H1 (cell line): Measurements from ENCODE around the gene STARD8. TPM values are rescaled to one million over a fixed set of nuclear protein-coding genes. Genes with fewer than 3 reads are reported as not detected.

Source experiments
- CTCF ChIA-PET: fragments of 300-600 bp; sonication (Branson Sonifier 250); formaldehyde crosslinking; loops from one replicate; lab custom pipeline; 2021; ENCODE audit not compliant: partially characterized antibody; lab: Charles Lee
- POLR2A ChIA-PET: fragments of 300-600 bp; sonication (Branson Sonifier 250); formaldehyde crosslinking; loops from one replicate; lab custom pipeline; 2021; ENCODE audit warnings: inconsistent platforms; ENCODE audit not compliant: partially characterized antibody; lab: Charles Lee
- DNase-seq, 2 experiments: peaks; one replicate each; pipeline versions ENCODE4 v3.0.0 to v3.0.0-alpha.2; 2010 to 2022; ENCODE audit warnings: low spot score in 2 of 2, low read depth in 1 of 2, mixed read lengths in 1 of 2
- FAIRE-seq: peaks from 2 replicates; lab custom pipeline; 2011; peaks lifted over from hg19 to GRCh38; lab: Jason Lieb, UNC
- H2AFZ ChIP-seq: 2 replicates; pipeline ENCODE4 v1.8.1; 2012; ENCODE audit warnings: low read length, inconsistent platforms
- H2AK5ac ChIP-seq: 2 replicates; pipeline ENCODE4 v1.6.1; 2013; ENCODE audit warnings: low read depth, low read length
- H2BK120ac ChIP-seq: replicated peaks from 2 replicates; pipeline ENCODE3; 2013; ENCODE audit warnings: low read depth, low read length, inconsistent platforms
- H2BK12ac ChIP-seq: 2 replicates; pipeline ENCODE4 v1.6.1; 2013; ENCODE audit warnings: low read depth, low read length
- H2BK15ac ChIP-seq: 2 replicates; pipeline ENCODE4 v1.6.1; 2013; ENCODE audit warnings: low read length
- H2BK20ac ChIP-seq: 2 replicates; pipeline ENCODE4 v1.6.1; 2013; ENCODE audit warnings: low read length
- H2BK5ac ChIP-seq: 2 replicates; pipeline ENCODE4 v1.6.1; 2013; ENCODE audit warnings: low read depth, low read length
- H3K14ac ChIP-seq: 2 replicates; pipeline ENCODE4 v1.6.1; 2013; ENCODE audit warnings: inconsistent platforms; ENCODE audit not compliant: insufficient read length
- H3K18ac ChIP-seq: 2 replicates; pipeline ENCODE4 v1.6.1; 2013; ENCODE audit warnings: low read length; ENCODE audit errors: extremely low read depth
- H3K23ac ChIP-seq: 2 replicates; pipeline ENCODE4 v1.6.1; 2013; ENCODE audit warnings: inconsistent platforms; ENCODE audit not compliant: insufficient read length
- H3K23me2 ChIP-seq: 2 replicates; pipeline ENCODE4 v1.6.1; 2013; ENCODE audit warnings: low read depth, low read length
- H3K27ac ChIP-seq: 2 replicates; pipeline ENCODE4 v1.6.1; 2011; ENCODE audit warnings: low read depth, low read length, inconsistent platforms
- H3K27me3 ChIP-seq, 4 experiments: replicated peaks in 1 of 4; 1 replicate in 1 of 4; 2 replicates in 3 of 4; pipeline versions ENCODE4 v1.6.1 to v1.8.1; 2011 to 2013; ENCODE audit warnings: low read length in 3 of 4, mild to moderate bottlenecking in 3 of 4, inconsistent platforms in 2 of 4, mixed read lengths in 2 of 4, moderate library complexity in 1 of 4; ENCODE audit not compliant: control insufficient read depth in 3 of 4, insufficient read depth in 3 of 4; ENCODE audit errors: extremely low read depth in 1 of 4
- H3K36me3 ChIP-seq, 4 experiments: 2 replicates each; pipeline versions ENCODE4 v1.6.1 to v1.8.1; 2011 to 2013; ENCODE audit warnings: mild to moderate bottlenecking in 4 of 4, low read length in 3 of 4, moderate library complexity in 2 of 4, control low read depth in 1 of 4, inconsistent platforms in 1 of 4; ENCODE audit not compliant: insufficient read depth in 4 of 4, control insufficient read depth in 2 of 4
- H3K4ac ChIP-seq: replicated peaks from 2 replicates; pipeline ENCODE3; 2013; ENCODE audit warnings: low read length, low read depth, mixed read lengths, inconsistent platforms; ENCODE audit not compliant: insufficient read length
- H3K4me1 ChIP-seq, 4 experiments: replicated peaks in 1 of 4; 1 replicate in 1 of 4; 2 replicates in 3 of 4; pipeline versions ENCODE4 v1.6.1 to v1.8.1; 2011 to 2013; ENCODE audit warnings: low read length in 3 of 4, inconsistent platforms in 2 of 4, mixed read lengths in 1 of 4; ENCODE audit not compliant: insufficient read depth in 4 of 4, control insufficient read depth in 3 of 4
- H3K4me2 ChIP-seq, 2 experiments: 2 replicates each; pipeline versions ENCODE4 v1.6.1 to v1.8.1; 2011 to 2013; ENCODE audit warnings: low read depth in 2 of 2, low read length in 2 of 2, control low read depth in 1 of 2, inconsistent platforms in 1 of 2, mild to moderate bottlenecking in 1 of 2; ENCODE audit not compliant: insufficient read depth in 1 of 2
- H3K4me3 ChIP-seq, 4 experiments: fragments of 200-600, 300-600 bp in 1 of 4; sonication (generic), shearing (Covaris generic), sonication (Bioruptor Twin) in 1 of 4; 2 replicates each; pipeline versions ENCODE4 v1.5.1 to v1.8.1; 2011 to 2016; ENCODE audit warnings: low read length in 4 of 4, low read depth in 3 of 4, control low read depth in 2 of 4, inconsistent platforms in 2 of 4, mild to moderate bottlenecking in 2 of 4, mixed read lengths in 1 of 4, moderate library complexity in 1 of 4; ENCODE audit not compliant: insufficient read depth in 2 of 4; ENCODE audit errors: extremely low read depth in 1 of 4
- H3K56ac ChIP-seq: replicated peaks from 2 replicates; pipeline ENCODE3; 2013; ENCODE audit warnings: low read depth, mild to moderate bottlenecking, mixed read lengths, low read length, inconsistent platforms; ENCODE audit not compliant: insufficient read length
- H3K79me1 ChIP-seq: 2 replicates; pipeline ENCODE4 v1.6.1; 2013; ENCODE audit warnings: low read depth, low read length, control low read depth
- H3K79me2 ChIP-seq, 2 experiments: 2 replicates each; pipeline versions ENCODE4 v1.6.1 to v1.8.1; 2012 to 2013; ENCODE audit warnings: low read length in 2 of 2, mild to moderate bottlenecking in 2 of 2, inconsistent platforms in 1 of 2; ENCODE audit not compliant: insufficient read depth in 2 of 2, control insufficient read depth in 1 of 2
- H3K9ac ChIP-seq, 4 experiments: replicated peaks in 1 of 4; 1 replicate in 1 of 4; 2 replicates in 3 of 4; pipeline versions ENCODE4 v1.6.1 to v1.8.1; 2011 to 2013; ENCODE audit warnings: low read depth in 3 of 4, low read length in 3 of 4, control low read depth in 2 of 4, mild to moderate bottlenecking in 2 of 4, moderate library complexity in 2 of 4, inconsistent platforms in 1 of 4; ENCODE audit errors: extremely low read depth in 1 of 4
- H3K9me3 ChIP-seq, 2 experiments: 2 replicates each; pipeline versions ENCODE4 v1.6.1 to v1.8.1; 2012 to 2013; ENCODE audit warnings: mild to moderate bottlenecking in 2 of 2, moderate library complexity in 2 of 2, control low read depth in 1 of 2, inconsistent platforms in 1 of 2, low read depth in 1 of 2, low read length in 1 of 2, mixed read lengths in 1 of 2; ENCODE audit not compliant: insufficient read depth in 2 of 2
- H4K20me1 ChIP-seq, 2 experiments: replicated peaks in 1 of 2; 2 replicates each; pipeline versions ENCODE3 to v1.8.1; 2011 to 2013; ENCODE audit warnings: inconsistent platforms in 2 of 2, low read length in 2 of 2, mild to moderate bottlenecking in 1 of 2; ENCODE audit not compliant: insufficient read depth in 2 of 2, control insufficient read depth in 1 of 2
- H4K5ac ChIP-seq: 2 replicates; pipeline ENCODE4 v1.6.1; 2013; ENCODE audit warnings: low read length, low read depth, mixed read lengths, inconsistent platforms; ENCODE audit not compliant: insufficient read length
- H4K8ac ChIP-seq: 2 replicates; pipeline ENCODE4 v1.8.0; 2013; ENCODE audit warnings: mild to moderate bottlenecking, moderate library complexity, low read length, inconsistent platforms; ENCODE audit not compliant: insufficient read depth; ENCODE audit errors: extremely low read depth
- H4K91ac ChIP-seq: replicated peaks from 2 replicates; pipeline ENCODE3; 2013; ENCODE audit warnings: low read length, mixed read lengths, inconsistent platforms; ENCODE audit not compliant: insufficient read length
- ASH2L ChIP-seq: fragments of 200-600, 300-600 bp; sonication (generic); IDR thresholded peaks from one replicate; pipeline ENCODE4 v1.7.1; 2017; ENCODE audit warnings: low read length
- BACH1 ChIP-seq: IDR thresholded peaks from 2 replicates; pipeline ENCODE4 v1.6.1; 2012; ENCODE audit warnings: low read length, improper control_type of control experiment
- BCL11A ChIP-seq, 2 experiments: IDR thresholded peaks; one replicate each; pipeline ENCODE4 v1.6.1; 2011; ENCODE audit warnings: low read depth in 2 of 2, low read length in 2 of 2, mild to moderate bottlenecking in 2 of 2
- EGR1 ChIP-seq: IDR thresholded peaks from 2 replicates; pipeline ENCODE4 v1.6.1; 2011; ENCODE audit warnings: low read depth, low read length, borderline replicate concordance
- HDAC2 ChIP-seq, 2 experiments: fragments of 300-600 bp in 1 of 2; sonication (generic) in 1 of 2; IDR thresholded peaks; 2 replicates each; pipeline ENCODE4 v1.6.1; 2011 to 2012; ENCODE audit warnings: low read depth in 2 of 2, low read length in 2 of 2, mild to moderate bottlenecking in 2 of 2, moderate library complexity in 2 of 2, borderline replicate concordance in 1 of 2, inconsistent platforms in 1 of 2
- JUND ChIP-seq: IDR thresholded peaks from 2 replicates; pipeline ENCODE4 v1.6.1; 2011; ENCODE audit warnings: mild to moderate bottlenecking, improper control_type of control experiment, low read length
- KDM5A ChIP-seq: fragments of 200-600 bp; IDR thresholded peaks from 2 replicates; pipeline ENCODE4 v1.7.1; 2012; ENCODE audit warnings: mild to moderate bottlenecking, low read length, inconsistent platforms, mixed read lengths
- MAFK ChIP-seq: IDR thresholded peaks from 2 replicates; pipeline ENCODE4 v1.6.1; 2012; ENCODE audit warnings: low read depth, mild to moderate bottlenecking, improper control_type of control experiment, low read length
- POLR2AphosphoS5 ChIP-seq: IDR thresholded peaks from 2 replicates; pipeline ENCODE4 v1.6.1; 2011; ENCODE audit warnings: low read depth, low read length
- RAD21 ChIP-seq, 2 experiments: IDR thresholded peaks in 1 of 2; conservative IDR thresholded peaks in 1 of 2; 2 replicates each; pipeline ENCODE4 v1.6.1; 2011; ENCODE audit warnings: low read depth in 2 of 2, low read length in 2 of 2, improper control_type of control experiment in 1 of 2, inconsistent platforms in 1 of 2, mild to moderate bottlenecking in 1 of 2, moderate library complexity in 1 of 2
- SP1 ChIP-seq: IDR thresholded peaks from 2 replicates; pipeline ENCODE4 v1.6.1; 2011; ENCODE audit warnings: low read depth, low read length
- SP4 ChIP-seq: IDR thresholded peaks from 2 replicates; pipeline ENCODE4 v1.6.1; 2012; ENCODE audit warnings: low read length, inconsistent platforms
- SUZ12 ChIP-seq: fragments of 200-600 bp; sonication (generic); IDR thresholded peaks from 2 replicates; pipeline ENCODE4 v1.6.1; 2012; ENCODE audit warnings: mild to moderate bottlenecking, inconsistent platforms, low read length, moderate library complexity, mixed read lengths
- TAF7 ChIP-seq: optimal IDR thresholded peaks from 2 replicates; pipeline ENCODE3; 2011; ENCODE audit warnings: low read depth, mild to moderate bottlenecking, inconsistent platforms, low read length, moderate library complexity, borderline replicate concordance
- WGBS, 2 experiments: shearing (Covaris generic) in 1 of 2; methylation state at CpG; one replicate each; pipeline versions ENCODE4 v1.1.6 to v1.1.7; 2013 to 2015; ENCODE audit warnings: low lambda C conversion rate in 2 of 2, mixed read lengths in 2 of 2, inconsistent platforms in 1 of 2, low coverage in 1 of 2, missing lambda C conversion rate in 1 of 2; ENCODE audit not compliant: insufficient replicate concordance in 2 of 2, insufficient coverage in 1 of 2, insufficient read length in 1 of 2; ENCODE audit errors: extremely low coverage in 1 of 2, missing lambda C conversion rate in 1 of 2; 5-methylcytosine and 5-hydroxymethylcytosine counted together
- polyA plus RNA-seq, 7 experiments: library from polyadenylated mRNA; depleted of rRNA in 3 of 7; stranded (reverse) in 5 of 7; unstranded in 2 of 7; fragments of >200 nt in 5 of 7; fragments of 200-250 nt in 2 of 7; gene quantifications; 1 replicate in 5 of 7; 2 replicates in 1 of 7; 4 replicates in 1 of 7; pipeline versions ENCODE4 v1.2.1 to v1.2.3, GENCODE V29; 2011 to 2013; ENCODE audit warnings: missing spikeins in 2 of 7, mixed read lengths in 2 of 7
- total RNA-seq: library from RNA; stranded (reverse); fragmentation: NEBNext Ultra II Directional; extraction: Animal tissue kit (Norgen Biotek cat#: 25700); gene quantifications from 2 replicates; pipeline ENCODE4 v1.2.1, GENCODE V29; 2021
- TF ChIP-seq, protein P1 (sequence below): IDR thresholded peaks from 2 replicates; pipeline ENCODE4 v1.6.1; 2012; ENCODE audit warnings: inconsistent platforms

Gene STARD8
- total and polyA plus RNA-seq, 2 of the 8 experiments (the other 6 are each of a cell fraction or from before 2014, with no cell fraction given) = 1.8 to 3.8 TPM

DNA sequence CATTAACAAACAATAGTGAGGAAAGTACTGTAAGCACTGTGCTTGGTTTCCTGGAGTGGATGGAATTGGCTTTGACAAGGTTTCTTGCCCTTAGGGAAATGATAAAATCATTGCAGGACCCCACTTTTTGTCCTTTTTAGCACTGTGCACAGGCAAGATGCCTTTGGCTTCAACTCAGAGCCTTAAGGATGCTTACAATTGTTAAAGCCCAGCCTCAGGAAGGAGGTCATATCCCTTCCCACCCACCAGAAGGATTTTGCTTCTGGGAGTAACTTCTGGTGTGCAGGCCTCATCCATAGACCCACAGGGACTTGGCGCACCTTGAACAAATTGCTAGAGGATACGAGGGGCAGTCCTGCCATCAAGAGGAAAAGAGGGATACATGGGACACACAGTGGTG lies 44.5 kb downstream of the STARD8 start:
- H3K27me3 ChIP-seq = peaks cover 0 to 8% (median 4%) of the 10 kb centered on the region in 4 experiments; a peak in 3 of 7 replicates
- no peaks in the 10 kb centered on the region; the same call in 1 of the 2 replicates for H3K23me2 ChIP-seq
- no peak overlapping the region for H3K9ac ChIP-seq
- no peak overlapping the region for H2AFZ ChIP-seq
- no peak overlapping the region for H4K91ac ChIP-seq
- H2BK120ac ChIP-seq = no peak overlapping the region
- no peak overlapping the region for H3K4ac ChIP-seq
- no peak overlapping the region for H3K27ac ChIP-seq
- H3K18ac ChIP-seq = no peak overlapping the region
- no peak overlapping the region for H3K4me3 ChIP-seq
- H3K9me3 ChIP-seq = no peaks in the 10 kb centered on the region
- no peak overlapping the region for H3K4me2 ChIP-seq
- no peaks in the 10 kb centered on the region for H3K79me1 ChIP-seq
- peaks cover 1 to 4% (median 3%) of the 10 kb centered on the region in 4 experiments for H3K4me1 ChIP-seq
- no peak overlapping the region for H4K5ac ChIP-seq
- DNase-seq (no peak), FAIRE-seq (no peak)
- no peak overlapping the region for H3K56ac ChIP-seq
- H2BK20ac ChIP-seq = no peak overlapping the region
- no peak overlapping the region for H2AK5ac ChIP-seq
- 90% methylated on average over 2 of the region's 2 CpGs; no CpG with 5 or more reads in 1 of the 2 experiments for WGBS, 2 experiments
- H3K36me3 ChIP-seq = no peaks in the 10 kb centered on the region
- no peak overlapping the region for H3K23ac ChIP-seq
- ChIA-PET CTCF (interaction anchor here (1.1 kb wide), 1 partner anchor 93 kb away, joined by 4 read pairs; no protein-coding TSS in a partner anchor), POLR2A (interaction anchor here (0.6 kb wide), 1 partner anchor 628 kb away, joined by 3 read pairs; no protein-coding TSS in a partner anchor)
- no peaks in the 10 kb centered on the region for H3K79me2 ChIP-seq
- no peak overlapping the region for H2BK12ac ChIP-seq
- H2BK5ac ChIP-seq = no peak overlapping the region
- H3K14ac ChIP-seq = no peak overlapping the region
- H2BK15ac ChIP-seq = no peak overlapping the region
- no peaks in the 10 kb centered on the region for H4K20me1 ChIP-seq
- H4K8ac ChIP-seq = no peak overlapping the region
- no peak for TF ChIP-seq JUND
- TF ChIP-seq SUZ12 = no peak
- TF ChIP-seq KDM5A = no peak
- no peak for TF ChIP-seq EGR1
- TF ChIP-seq MAFK = no peak
- no peak for TF ChIP-seq POLR2AphosphoS5
- no peak for TF ChIP-seq BACH1
- TF ChIP-seq SP4 = no peak
- TF ChIP-seq, protein P1, sequence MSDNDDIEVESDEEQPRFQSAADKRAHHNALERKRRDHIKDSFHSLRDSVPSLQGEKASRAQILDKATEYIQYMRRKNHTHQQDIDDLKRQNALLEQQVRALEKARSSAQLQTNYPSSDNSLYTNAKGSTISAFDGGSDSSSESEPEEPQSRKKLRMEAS = no peak
- TF ChIP-seq BCL11A (IDR thresholded peaks at IDR 0.05; ENCODE audit: low read depth in 2 of 2, low read length in 2 of 2) = no peak
- no peak for TF ChIP-seq TAF7
- no peak for TF ChIP-seq SP1
- no peak for TF ChIP-seq ASH2L
- TF ChIP-seq HDAC2 (IDR thresholded peaks at IDR 0.05; ENCODE audit: borderline replicate concordance in 1 of 2, low read depth in 2 of 2, low read length in 2 of 2) = no peak
- no peak for TF ChIP-seq RAD21 (IDR thresholded peaks at IDR 0.05 in 1 of 2, conservative IDR thresholded peaks at IDR 0.05 in 1 of 2; ENCODE audit: low read depth in 2 of 2, low read length in 2 of 2)
